ENCODE results near the gene TRIM46. TPM values are rescaled to one million over a fixed set of nuclear protein-coding genes. Genes with fewer than 3 reads are reported as not detected.

Gene TRIM46
- polyA plus RNA-seq, 2 of the 4 experiments (the other 2 are of a cell fraction): 1.1 to 2.8 TPM

DNA sequence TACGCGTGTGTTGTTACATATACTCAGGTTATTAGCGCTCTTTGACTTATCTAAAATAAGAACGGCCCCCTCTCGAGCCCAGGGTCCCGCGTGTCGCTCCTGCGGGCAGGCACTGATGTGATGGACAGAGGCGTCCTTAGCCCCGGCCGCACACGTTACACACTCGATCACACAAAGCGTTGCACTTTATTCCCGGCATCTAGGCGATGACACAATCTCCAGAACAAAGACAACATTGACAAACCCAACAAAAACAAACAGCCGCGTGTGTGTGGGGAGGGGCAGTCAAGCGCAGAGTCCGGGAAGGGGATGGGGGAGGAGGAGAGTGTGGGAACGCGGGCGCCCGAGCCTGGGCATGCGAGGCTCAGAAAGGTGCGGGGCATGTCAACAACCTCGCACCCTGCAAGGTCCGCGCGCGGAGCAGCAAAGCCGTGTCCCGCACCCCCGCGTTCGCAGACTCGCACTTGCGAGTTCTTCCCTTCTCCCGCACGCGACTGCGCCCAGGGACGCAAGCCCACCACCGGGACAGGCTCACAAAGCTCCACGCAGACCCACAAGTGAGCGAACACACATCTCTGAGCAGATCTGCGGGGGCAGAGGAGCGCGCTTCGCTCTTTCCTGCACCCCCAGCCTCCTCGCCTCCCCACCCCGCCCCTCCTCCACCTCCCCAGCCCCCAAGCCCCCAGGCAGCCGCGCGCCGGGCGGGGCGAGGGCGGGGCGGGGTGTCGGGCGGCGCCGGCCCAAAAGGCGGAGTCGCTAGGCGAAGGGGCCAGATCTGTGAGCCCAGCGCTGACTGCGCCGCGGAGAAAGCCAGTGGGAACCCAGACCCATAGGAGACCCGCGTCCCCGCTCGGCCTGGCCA lies 46.3 kb upstream of the TRIM46 start, which contains the start of gene EFNA1 (continued):
- TF ChIP-seq ELK1 (IDR thresholded peaks at IDR 0.05; ENCODE audit: low read depth, low read length): no peak
- 0 out of 2 replicates have a peak, but pooled peaks have one; percentile 15 for TF ChIP-seq MAZ (IDR thresholded peaks at IDR 0.05; ENCODE audit: borderline replicate concordance, low read depth, low read length)
- TF ChIP-seq JUNB (IDR thresholded peaks at IDR 0.05): no peak
- TF ChIP-seq POLR2AphosphoS2 (conservative IDR thresholded peaks at IDR 0.05; ENCODE audit: low read length): no peak
- TF ChIP-seq, protein P1, sequence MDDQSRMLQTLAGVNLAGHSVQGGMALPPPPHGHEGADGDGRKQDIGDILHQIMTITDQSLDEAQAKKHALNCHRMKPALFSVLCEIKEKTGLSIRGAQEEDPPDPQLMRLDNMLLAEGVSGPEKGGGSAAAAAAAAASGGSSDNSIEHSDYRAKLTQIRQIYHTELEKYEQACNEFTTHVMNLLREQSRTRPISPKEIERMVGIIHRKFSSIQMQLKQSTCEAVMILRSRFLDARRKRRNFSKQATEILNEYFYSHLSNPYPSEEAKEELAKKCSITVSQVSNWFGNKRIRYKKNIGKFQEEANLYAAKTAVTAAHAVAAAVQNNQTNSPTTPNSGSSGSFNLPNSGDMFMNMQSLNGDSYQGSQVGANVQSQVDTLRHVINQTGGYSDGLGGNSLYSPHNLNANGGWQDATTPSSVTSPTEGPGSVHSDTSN (IDR thresholded peaks at IDR 0.05): no peak
- no peak for TF ChIP-seq KDM1A (IDR thresholded peaks at IDR 0.05; ENCODE audit: low read depth)
- TF ChIP-seq HMGXB4 (CRISPR knock-in tag; IDR thresholded peaks at IDR 0.05; ENCODE audit: borderline replicate concordance): no peak
- TF ChIP-seq ZC3H11A (IDR thresholded peaks at IDR 0.05): no peak
- TF ChIP-seq, protein P2, sequence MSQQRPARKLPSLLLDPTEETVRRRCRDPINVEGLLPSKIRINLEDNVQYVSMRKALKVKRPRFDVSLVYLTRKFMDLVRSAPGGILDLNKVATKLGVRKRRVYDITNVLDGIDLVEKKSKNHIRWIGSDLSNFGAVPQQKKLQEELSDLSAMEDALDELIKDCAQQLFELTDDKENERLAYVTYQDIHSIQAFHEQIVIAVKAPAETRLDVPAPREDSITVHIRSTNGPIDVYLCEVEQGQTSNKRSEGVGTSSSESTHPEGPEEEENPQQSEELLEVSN (IDR thresholded peaks at IDR 0.05; ENCODE audit: borderline replicate concordance, low read depth): peak; percentile 59; the same call in 1 of the 2 replicates
- no peak for TF ChIP-seq TP53 (CRISPR knock-in tag; IDR thresholded peaks at IDR 0.05)
- TF ChIP-seq RNF2 (IDR thresholded peaks at IDR 0.05; ENCODE audit: borderline replicate concordance, low read depth): peak; percentile 75; the same call in 1 of the 2 replicates
- no peak for TF ChIP-seq ZSCAN20 (CRISPR knock-in tag; IDR thresholded peaks at IDR 0.05)
- TF ChIP-seq, protein P3, sequence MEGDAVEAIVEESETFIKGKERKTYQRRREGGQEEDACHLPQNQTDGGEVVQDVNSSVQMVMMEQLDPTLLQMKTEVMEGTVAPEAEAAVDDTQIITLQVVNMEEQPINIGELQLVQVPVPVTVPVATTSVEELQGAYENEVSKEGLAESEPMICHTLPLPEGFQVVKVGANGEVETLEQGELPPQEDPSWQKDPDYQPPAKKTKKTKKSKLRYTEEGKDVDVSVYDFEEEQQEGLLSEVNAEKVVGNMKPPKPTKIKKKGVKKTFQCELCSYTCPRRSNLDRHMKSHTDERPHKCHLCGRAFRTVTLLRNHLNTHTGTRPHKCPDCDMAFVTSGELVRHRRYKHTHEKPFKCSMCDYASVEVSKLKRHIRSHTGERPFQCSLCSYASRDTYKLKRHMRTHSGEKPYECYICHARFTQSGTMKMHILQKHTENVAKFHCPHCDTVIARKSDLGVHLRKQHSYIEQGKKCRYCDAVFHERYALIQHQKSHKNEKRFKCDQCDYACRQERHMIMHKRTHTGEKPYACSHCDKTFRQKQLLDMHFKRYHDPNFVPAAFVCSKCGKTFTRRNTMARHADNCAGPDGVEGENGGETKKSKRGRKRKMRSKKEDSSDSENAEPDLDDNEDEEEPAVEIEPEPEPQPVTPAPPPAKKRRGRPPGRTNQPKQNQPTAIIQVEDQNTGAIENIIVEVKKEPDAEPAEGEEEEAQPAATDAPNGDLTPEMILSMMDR (IDR thresholded peaks at IDR 0.05): no peak
- no peak for TF ChIP-seq HOXA7 (CRISPR knock-in tag; IDR thresholded peaks at IDR 0.05)
- TF ChIP-seq RFX5 (IDR thresholded peaks at IDR 0.05): no peak
- TF ChIP-seq ZFP36 (IDR thresholded peaks at IDR 0.05; ENCODE audit: borderline replicate concordance, partially characterized antibody): no peak
- no peak for TF ChIP-seq HOXB5 (CRISPR knock-in tag; IDR thresholded peaks at IDR 0.05)
- TF ChIP-seq BHLHE40 (IDR thresholded peaks at IDR 0.05; ENCODE audit: low read depth, low read length): no peak; the same call in 1 of the 2 replicates
- no peak for TF ChIP-seq RCOR1 (IDR thresholded peaks at IDR 0.05; ENCODE audit: low read depth, low read length)
- no peak for TF ChIP-seq SREBF2 (IDR thresholded peaks at IDR 0.05)
- TF ChIP-seq HOXB13 (CRISPR knock-in tag; IDR thresholded peaks at IDR 0.05; ENCODE audit: low read depth): no peak
